H1 (cell line): ENCODE results near the gene SLC9A4. TPM values are rescaled to one million over a fixed set of nuclear protein-coding genes. Genes with fewer than 3 reads are reported as not detected.

ENCODE experiments used
- CTCF ChIA-PET: fragments of 300-600 bp; sonication (Branson Sonifier 250); formaldehyde crosslinking; loops from one replicate; lab custom pipeline; 2021; ENCODE audit not compliant: partially characterized antibody; lab: Charles Lee
- POLR2A ChIA-PET: fragments of 300-600 bp; sonication (Branson Sonifier 250); formaldehyde crosslinking; loops from one replicate; lab custom pipeline; 2021; ENCODE audit warnings: inconsistent platforms; ENCODE audit not compliant: partially characterized antibody; lab: Charles Lee
- DNase-seq, 2 experiments: peaks; one replicate each; pipeline versions ENCODE4 v3.0.0 to v3.0.0-alpha.2; 2010 to 2022; ENCODE audit warnings: low spot score in 2 of 2, low read depth in 1 of 2, mixed read lengths in 1 of 2
- FAIRE-seq: peaks from 2 replicates; lab custom pipeline; 2011; peaks lifted over from hg19 to GRCh38; lab: Jason Lieb, UNC
- H2AFZ ChIP-seq: 2 replicates; pipeline ENCODE4 v1.8.1; 2012; ENCODE audit warnings: low read length, inconsistent platforms
- H2AK5ac ChIP-seq: 2 replicates; pipeline ENCODE4 v1.6.1; 2013; ENCODE audit warnings: low read depth, low read length
- H2BK120ac ChIP-seq: replicated peaks from 2 replicates; pipeline ENCODE3; 2013; ENCODE audit warnings: low read depth, low read length, inconsistent platforms
- H2BK12ac ChIP-seq: 2 replicates; pipeline ENCODE4 v1.6.1; 2013; ENCODE audit warnings: low read depth, low read length
- H2BK15ac ChIP-seq: 2 replicates; pipeline ENCODE4 v1.6.1; 2013; ENCODE audit warnings: low read length
- H2BK20ac ChIP-seq: 2 replicates; pipeline ENCODE4 v1.6.1; 2013; ENCODE audit warnings: low read length
- H2BK5ac ChIP-seq: 2 replicates; pipeline ENCODE4 v1.6.1; 2013; ENCODE audit warnings: low read depth, low read length
- H3K14ac ChIP-seq: 2 replicates; pipeline ENCODE4 v1.6.1; 2013; ENCODE audit warnings: inconsistent platforms; ENCODE audit not compliant: insufficient read length
- H3K18ac ChIP-seq: 2 replicates; pipeline ENCODE4 v1.6.1; 2013; ENCODE audit warnings: low read length; ENCODE audit errors: extremely low read depth
- H3K23ac ChIP-seq: 2 replicates; pipeline ENCODE4 v1.6.1; 2013; ENCODE audit warnings: inconsistent platforms; ENCODE audit not compliant: insufficient read length
- H3K23me2 ChIP-seq: 2 replicates; pipeline ENCODE4 v1.6.1; 2013; ENCODE audit warnings: low read depth, low read length
- H3K27ac ChIP-seq: 2 replicates; pipeline ENCODE4 v1.6.1; 2011; ENCODE audit warnings: low read depth, low read length, inconsistent platforms
- H3K27me3 ChIP-seq, 4 experiments: replicated peaks in 1 of 4; 1 replicate in 1 of 4; 2 replicates in 3 of 4; pipeline versions ENCODE4 v1.6.1 to v1.8.1; 2011 to 2013; ENCODE audit warnings: low read length in 3 of 4, mild to moderate bottlenecking in 3 of 4, inconsistent platforms in 2 of 4, mixed read lengths in 2 of 4, moderate library complexity in 1 of 4; ENCODE audit not compliant: control insufficient read depth in 3 of 4, insufficient read depth in 3 of 4; ENCODE audit errors: extremely low read depth in 1 of 4
- H3K36me3 ChIP-seq, 4 experiments: 2 replicates each; pipeline versions ENCODE4 v1.6.1 to v1.8.1; 2011 to 2013; ENCODE audit warnings: mild to moderate bottlenecking in 4 of 4, low read length in 3 of 4, moderate library complexity in 2 of 4, control low read depth in 1 of 4, inconsistent platforms in 1 of 4; ENCODE audit not compliant: insufficient read depth in 4 of 4, control insufficient read depth in 2 of 4
- H3K4ac ChIP-seq: replicated peaks from 2 replicates; pipeline ENCODE3; 2013; ENCODE audit warnings: low read length, low read depth, mixed read lengths, inconsistent platforms; ENCODE audit not compliant: insufficient read length
- H3K4me1 ChIP-seq, 4 experiments: replicated peaks in 1 of 4; 1 replicate in 1 of 4; 2 replicates in 3 of 4; pipeline versions ENCODE4 v1.6.1 to v1.8.1; 2011 to 2013; ENCODE audit warnings: low read length in 3 of 4, inconsistent platforms in 2 of 4, mixed read lengths in 1 of 4; ENCODE audit not compliant: insufficient read depth in 4 of 4, control insufficient read depth in 3 of 4
- H3K4me2 ChIP-seq, 2 experiments: 2 replicates each; pipeline versions ENCODE4 v1.6.1 to v1.8.1; 2011 to 2013; ENCODE audit warnings: low read depth in 2 of 2, low read length in 2 of 2, control low read depth in 1 of 2, inconsistent platforms in 1 of 2, mild to moderate bottlenecking in 1 of 2; ENCODE audit not compliant: insufficient read depth in 1 of 2
- H3K4me3 ChIP-seq, 4 experiments: fragments of 200-600, 300-600 bp in 1 of 4; sonication (generic), shearing (Covaris generic), sonication (Bioruptor Twin) in 1 of 4; 2 replicates each; pipeline versions ENCODE4 v1.5.1 to v1.8.1; 2011 to 2016; ENCODE audit warnings: low read length in 4 of 4, low read depth in 3 of 4, control low read depth in 2 of 4, inconsistent platforms in 2 of 4, mild to moderate bottlenecking in 2 of 4, mixed read lengths in 1 of 4, moderate library complexity in 1 of 4; ENCODE audit not compliant: insufficient read depth in 2 of 4; ENCODE audit errors: extremely low read depth in 1 of 4
- H3K56ac ChIP-seq: replicated peaks from 2 replicates; pipeline ENCODE3; 2013; ENCODE audit warnings: low read depth, mild to moderate bottlenecking, mixed read lengths, low read length, inconsistent platforms; ENCODE audit not compliant: insufficient read length
- H3K79me1 ChIP-seq: 2 replicates; pipeline ENCODE4 v1.6.1; 2013; ENCODE audit warnings: low read depth, low read length, control low read depth
- H3K79me2 ChIP-seq, 2 experiments: 2 replicates each; pipeline versions ENCODE4 v1.6.1 to v1.8.1; 2012 to 2013; ENCODE audit warnings: low read length in 2 of 2, mild to moderate bottlenecking in 2 of 2, inconsistent platforms in 1 of 2; ENCODE audit not compliant: insufficient read depth in 2 of 2, control insufficient read depth in 1 of 2
- H3K9ac ChIP-seq, 4 experiments: replicated peaks in 1 of 4; 1 replicate in 1 of 4; 2 replicates in 3 of 4; pipeline versions ENCODE4 v1.6.1 to v1.8.1; 2011 to 2013; ENCODE audit warnings: low read depth in 3 of 4, low read length in 3 of 4, control low read depth in 2 of 4, mild to moderate bottlenecking in 2 of 4, moderate library complexity in 2 of 4, inconsistent platforms in 1 of 4; ENCODE audit errors: extremely low read depth in 1 of 4
- H3K9me3 ChIP-seq, 2 experiments: 2 replicates each; pipeline versions ENCODE4 v1.6.1 to v1.8.1; 2012 to 2013; ENCODE audit warnings: mild to moderate bottlenecking in 2 of 2, moderate library complexity in 2 of 2, control low read depth in 1 of 2, inconsistent platforms in 1 of 2, low read depth in 1 of 2, low read length in 1 of 2, mixed read lengths in 1 of 2; ENCODE audit not compliant: insufficient read depth in 2 of 2
- H4K20me1 ChIP-seq, 2 experiments: replicated peaks in 1 of 2; 2 replicates each; pipeline versions ENCODE3 to v1.8.1; 2011 to 2013; ENCODE audit warnings: inconsistent platforms in 2 of 2, low read length in 2 of 2, mild to moderate bottlenecking in 1 of 2; ENCODE audit not compliant: insufficient read depth in 2 of 2, control insufficient read depth in 1 of 2
- H4K5ac ChIP-seq: 2 replicates; pipeline ENCODE4 v1.6.1; 2013; ENCODE audit warnings: low read length, low read depth, mixed read lengths, inconsistent platforms; ENCODE audit not compliant: insufficient read length
- H4K8ac ChIP-seq: 2 replicates; pipeline ENCODE4 v1.8.0; 2013; ENCODE audit warnings: mild to moderate bottlenecking, moderate library complexity, low read length, inconsistent platforms; ENCODE audit not compliant: insufficient read depth; ENCODE audit errors: extremely low read depth
- H4K91ac ChIP-seq: replicated peaks from 2 replicates; pipeline ENCODE3; 2013; ENCODE audit warnings: low read length, mixed read lengths, inconsistent platforms; ENCODE audit not compliant: insufficient read length
- HDAC2 ChIP-seq, 2 experiments: fragments of 300-600 bp in 1 of 2; sonication (generic) in 1 of 2; IDR thresholded peaks; 2 replicates each; pipeline ENCODE4 v1.6.1; 2011 to 2012; ENCODE audit warnings: low read depth in 2 of 2, low read length in 2 of 2, mild to moderate bottlenecking in 2 of 2, moderate library complexity in 2 of 2, borderline replicate concordance in 1 of 2, inconsistent platforms in 1 of 2
- JUN ChIP-seq: IDR thresholded peaks from 2 replicates; pipeline ENCODE4 v1.6.1; 2011; ENCODE audit warnings: low read depth, mild to moderate bottlenecking, improper control_type of control experiment, low read length
- KDM5A ChIP-seq: fragments of 200-600 bp; IDR thresholded peaks from 2 replicates; pipeline ENCODE4 v1.7.1; 2012; ENCODE audit warnings: mild to moderate bottlenecking, low read length, inconsistent platforms, mixed read lengths
- MAX ChIP-seq: IDR thresholded peaks from 2 replicates; pipeline ENCODE4 v1.6.1; 2012; ENCODE audit warnings: inconsistent platforms
- WGBS, 2 experiments: shearing (Covaris generic) in 1 of 2; methylation state at CpG; one replicate each; pipeline versions ENCODE4 v1.1.6 to v1.1.7; 2013 to 2015; ENCODE audit warnings: low lambda C conversion rate in 2 of 2, mixed read lengths in 2 of 2, inconsistent platforms in 1 of 2, low coverage in 1 of 2, missing lambda C conversion rate in 1 of 2; ENCODE audit not compliant: insufficient replicate concordance in 2 of 2, insufficient coverage in 1 of 2, insufficient read length in 1 of 2; ENCODE audit errors: extremely low coverage in 1 of 2, missing lambda C conversion rate in 1 of 2; 5-methylcytosine and 5-hydroxymethylcytosine counted together
- polyA plus RNA-seq, 7 experiments: library from polyadenylated mRNA; depleted of rRNA in 3 of 7; stranded (reverse) in 5 of 7; unstranded in 2 of 7; fragments of >200 nt in 5 of 7; fragments of 200-250 nt in 2 of 7; gene quantifications; 1 replicate in 5 of 7; 2 replicates in 1 of 7; 4 replicates in 1 of 7; pipeline versions ENCODE4 v1.2.1 to v1.2.3, GENCODE V29; 2011 to 2013; ENCODE audit warnings: missing spikeins in 2 of 7, mixed read lengths in 2 of 7
- total RNA-seq: library from RNA; stranded (reverse); fragmentation: NEBNext Ultra II Directional; extraction: Animal tissue kit (Norgen Biotek cat#: 25700); gene quantifications from 2 replicates; pipeline ENCODE4 v1.2.1, GENCODE V29; 2021

The SLC9A4 gene
- total and polyA plus RNA-seq, 2 of the 8 experiments (the other 6 are each of a cell fraction or from before 2014, with no cell fraction given): not detected

GRCh38 chr2:102520801-102521200 is 47.8 kb downstream of the SLC9A4 start:
- DNase-seq (no peak), FAIRE-seq (no peak)
- 100% methylated on average over 1 of the region's 1 CpG; no CpG with 5 or more reads in 1 of the 2 experiments for WGBS, 2 experiments
- ChIA-PET CTCF (interaction anchor here (0.6 to 4.0 kb wide), 12 partner anchors 9 to 233 kb away, joined by 3 to 14 read pairs (median 6); partner anchors contain the start of gene SLC9A4), POLR2A (no interaction called here)
- no peak overlapping the region for H3K4me2 ChIP-seq
- H2BK12ac ChIP-seq: no peak overlapping the region
- no peaks in the 10 kb centered on the region for H3K79me1 ChIP-seq
- H3K18ac ChIP-seq: no peak overlapping the region
- H2BK20ac ChIP-seq: no peak overlapping the region
- H4K5ac ChIP-seq: no peak overlapping the region
- TF ChIP-seq JUN (no peak), HDAC2 (IDR thresholded peaks at IDR 0.05; ENCODE audit: borderline replicate concordance in 1 of 2, low read depth in 2 of 2, low read length in 2 of 2) (no peak), KDM5A (no peak), MAX (no peak)
- H3K14ac ChIP-seq: no peak overlapping the region
- H3K4me3 ChIP-seq: no peak overlapping the region
- no peaks in the 10 kb centered on the region for H3K9me3 ChIP-seq
- H2AFZ ChIP-seq: no peak overlapping the region
- H3K4ac ChIP-seq: no peak overlapping the region
- H3K27me3 ChIP-seq: peaks cover 0 to 2% (median 0%) of the 10 kb centered on the region in 4 experiments; a peak in 1 of 7 replicates
- H3K9ac ChIP-seq: no peak overlapping the region
- H3K36me3 ChIP-seq: no peaks in the 10 kb centered on the region
- no peaks in the 10 kb centered on the region for H3K4me1 ChIP-seq
- H4K8ac ChIP-seq: no peak overlapping the region
- no peak overlapping the region for H2BK120ac ChIP-seq
- H4K20me1 ChIP-seq: no peaks in the 10 kb centered on the region
- no peak overlapping the region for H3K56ac ChIP-seq
- H3K79me2 ChIP-seq: no peaks in the 10 kb centered on the region
- H2BK5ac ChIP-seq: no peak overlapping the region
- H2AK5ac ChIP-seq: no peak overlapping the region
- H3K27ac ChIP-seq: no peak overlapping the region
- no peak overlapping the region for H2BK15ac ChIP-seq
- no peak overlapping the region for H4K91ac ChIP-seq
- H3K23ac ChIP-seq: no peak overlapping the region
- H3K23me2 ChIP-seq: no peaks in the 10 kb centered on the region; the same call in 1 of the 2 replicates
